Retinal pigment epithelial cell (primary cell): ENCODE data around the gene TSPAN9.

ENCODE experiments used
- DNase-seq: peaks from one replicate; pipeline ENCODE4 v3.0.0-alpha.2; 2010; ENCODE audit warnings: low read depth
- H3K4me3 ChIP-seq: 2 replicates; pipeline ENCODE4 v1.5.1; 2011; ENCODE audit warnings: mild to moderate bottlenecking, low read length, control low read depth, moderate library complexity
- CTCF ChIP-seq: conservative IDR thresholded peaks from 2 replicates; pipeline ENCODE4 v1.5.1; 2011; ENCODE audit warnings: low read depth, low read length, control low read depth, inconsistent platforms

TSPAN9 gene

GRCh38 chr12:3317841-3318501 is 240.8 kb downstream of the TSPAN9 start:
- DNase-seq, result no peak
- no peak overlapping the region for H3K4me3 ChIP-seq
- TF ChIP-seq CTCF, result no peak

- no peak overlapping the region for H3K4me3 ChIP-seq
- TF ChIP-seq CTCF, result peak; percentile 8
- no peak for DNase-seq
Observed at GRCh38 chr12:3319723-3320492, 242.7 kb downstream of the TSPAN9 start.

- DNase-seq, result no peak
- H3K4me3 ChIP-seq, result no peak overlapping the region
- no peak for TF ChIP-seq CTCF
Observed at GRCh38 chr12:3320881-3321509, 243.8 kb downstream of the TSPAN9 start.

GRCh38 chr12:3321881-3322280 is 244.7 kb downstream of the TSPAN9 start:
- no peak overlapping the region for H3K4me3 ChIP-seq
- TF ChIP-seq CTCF, result no peak
- no peak for DNase-seq

GRCh38 chr12:3323002-3323685 is 246.0 kb downstream of the TSPAN9 start:
- no peak overlapping the region for H3K4me3 ChIP-seq
- no peak for TF ChIP-seq CTCF
- DNase-seq, result no peak

GRCh38 chr12:3325736-3326135 is 248.6 kb downstream of the TSPAN9 start:
- no peak for DNase-seq
- TF ChIP-seq CTCF, result no peak

More at GRCh38 chr12:3325736-3326135, 248.6 kb downstream of the TSPAN9 start:
- no peak overlapping the region for H3K4me3 ChIP-seq
